Calu3 (cell line): ENCODE measurements around the gene RPP25L. TPM values are rescaled to one million over a fixed set of nuclear protein-coding genes. Genes with fewer than 3 reads are reported as not detected.

ENCODE experiments used
- BruUV-seq: library from RNA; stranded (reverse); fragments of 400-500 nt; replicated peaks from 2 replicates; lab custom pipeline; 2021; lab: Mats Ljungman, UMichigan
- CTCF ChIA-PET: fragments of 300-600 bp; sonication (Branson Sonifier 250); formaldehyde crosslinking; loops from one replicate; lab custom pipeline; 2022; ENCODE audit warnings: antibody characterized with exemption; lab: Charles Lee
- DNase-seq: peaks from one replicate; pipeline ENCODE4 v3.0.0; 2022
- H3K27ac Mint-ChIP-seq: one replicate; pipeline ENCODE4 v1.8.0; 2022; ENCODE audit warnings: mixed read lengths; ENCODE audit not compliant: unreplicated experiment
- H3K27me3 Mint-ChIP-seq: one replicate; pipeline ENCODE4 v1.8.0; 2022; ENCODE audit warnings: mixed read lengths; ENCODE audit not compliant: unreplicated experiment
- H3K36me3 Mint-ChIP-seq: one replicate; pipeline ENCODE4 v1.8.0; 2022; ENCODE audit warnings: mild to moderate bottlenecking, moderate library complexity, mixed read lengths; ENCODE audit not compliant: insufficient read depth, unreplicated experiment
- H3K4me1 Mint-ChIP-seq: one replicate; pipeline ENCODE4 v1.8.0; 2022; ENCODE audit warnings: mild to moderate bottlenecking, low read depth, mixed read lengths; ENCODE audit not compliant: unreplicated experiment
- H3K4me3 Mint-ChIP-seq: one replicate; pipeline ENCODE4 v1.8.0; 2022; ENCODE audit warnings: mild to moderate bottlenecking, low read depth, moderate library complexity, mixed read lengths; ENCODE audit not compliant: unreplicated experiment
- H3K9me3 Mint-ChIP-seq: one replicate; pipeline ENCODE4 v1.8.0; 2022; ENCODE audit warnings: low read depth, mixed read lengths; ENCODE audit not compliant: unreplicated experiment
- intact Hi-C: fragments of 100-400 bp; cut with micrococcal nuclease; formaldehyde crosslinking; loops from one replicate; pipeline ENCODE4 v1.10.0; 2022; ENCODE audit not compliant: unreplicated experiment
- total RNA-seq: library from RNA; stranded (reverse); gene quantifications from 2 replicates; pipeline ENCODE4 v1.2.3, GENCODE V29; 2022
- TF ChIP-seq, protein P1 (sequence below): fragments of 200-600 bp; IDR thresholded peaks from one replicate; pipeline ENCODE4 v1.8.0; 2022; ENCODE audit warnings: antibody characterized with exemption; ENCODE audit not compliant: unreplicated experiment

Gene RPP25L
- total RNA-seq, 1 experiment from 2014 or later = 17.6 TPM

DNA sequence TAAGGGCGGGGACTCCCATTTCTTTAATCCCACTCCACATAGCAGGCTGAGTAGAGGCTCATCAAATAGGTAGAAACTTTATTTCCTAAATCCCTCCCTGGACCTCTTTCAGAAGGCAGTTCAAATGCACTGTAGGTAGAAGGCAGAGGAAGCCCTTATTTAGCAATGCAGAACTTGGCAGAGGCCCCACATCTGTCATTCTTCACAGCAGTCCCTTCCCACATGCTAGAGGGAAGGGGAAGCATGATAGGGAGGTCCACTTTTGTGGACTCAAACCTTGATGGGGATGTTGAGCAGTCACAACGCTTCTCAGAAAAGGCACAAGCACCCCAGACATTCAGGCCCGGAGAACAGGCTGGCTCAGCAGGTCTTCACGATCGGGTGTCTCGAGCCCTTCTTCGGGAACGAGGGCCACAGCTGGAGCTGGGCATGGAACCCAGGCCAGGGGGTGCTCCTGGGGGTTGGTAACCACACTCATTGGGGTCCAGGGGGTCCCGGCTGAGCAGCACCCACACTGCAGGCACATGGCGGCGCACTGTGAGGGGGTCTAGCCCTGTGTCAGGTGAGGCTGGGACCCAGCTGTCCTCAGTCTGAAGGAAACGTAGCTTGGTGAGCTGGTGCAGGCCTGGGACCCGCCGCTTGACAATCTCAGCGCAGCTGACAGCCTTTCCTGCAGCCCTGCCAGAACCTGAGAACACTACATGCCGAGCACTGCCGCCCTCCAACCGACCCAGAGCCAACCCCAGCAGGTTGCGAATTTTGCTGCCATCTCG lies 1.3 kb downstream of the RPP25L start:
- DNase-seq = no peak
- Mint-ChIP-seq H3K4me1 (no peaks in the 10 kb centered on the region), H3K4me3 (peak overlapping the region; percentile 86), H3K27ac (no peak overlapping the region), H3K36me3 (peaks cover 16% of the 10 kb centered on the region), H3K27me3 (no peaks in the 10 kb centered on the region), H3K9me3 (no peaks in the 10 kb centered on the region)
- no TSS peak for BruUV-seq
- CTCF ChIA-PET = no interaction called here
- intact Hi-C loops = no loop called here
- TF ChIP-seq, protein P1, sequence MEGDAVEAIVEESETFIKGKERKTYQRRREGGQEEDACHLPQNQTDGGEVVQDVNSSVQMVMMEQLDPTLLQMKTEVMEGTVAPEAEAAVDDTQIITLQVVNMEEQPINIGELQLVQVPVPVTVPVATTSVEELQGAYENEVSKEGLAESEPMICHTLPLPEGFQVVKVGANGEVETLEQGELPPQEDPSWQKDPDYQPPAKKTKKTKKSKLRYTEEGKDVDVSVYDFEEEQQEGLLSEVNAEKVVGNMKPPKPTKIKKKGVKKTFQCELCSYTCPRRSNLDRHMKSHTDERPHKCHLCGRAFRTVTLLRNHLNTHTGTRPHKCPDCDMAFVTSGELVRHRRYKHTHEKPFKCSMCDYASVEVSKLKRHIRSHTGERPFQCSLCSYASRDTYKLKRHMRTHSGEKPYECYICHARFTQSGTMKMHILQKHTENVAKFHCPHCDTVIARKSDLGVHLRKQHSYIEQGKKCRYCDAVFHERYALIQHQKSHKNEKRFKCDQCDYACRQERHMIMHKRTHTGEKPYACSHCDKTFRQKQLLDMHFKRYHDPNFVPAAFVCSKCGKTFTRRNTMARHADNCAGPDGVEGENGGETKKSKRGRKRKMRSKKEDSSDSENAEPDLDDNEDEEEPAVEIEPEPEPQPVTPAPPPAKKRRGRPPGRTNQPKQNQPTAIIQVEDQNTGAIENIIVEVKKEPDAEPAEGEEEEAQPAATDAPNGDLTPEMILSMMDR = no peak

DNA sequence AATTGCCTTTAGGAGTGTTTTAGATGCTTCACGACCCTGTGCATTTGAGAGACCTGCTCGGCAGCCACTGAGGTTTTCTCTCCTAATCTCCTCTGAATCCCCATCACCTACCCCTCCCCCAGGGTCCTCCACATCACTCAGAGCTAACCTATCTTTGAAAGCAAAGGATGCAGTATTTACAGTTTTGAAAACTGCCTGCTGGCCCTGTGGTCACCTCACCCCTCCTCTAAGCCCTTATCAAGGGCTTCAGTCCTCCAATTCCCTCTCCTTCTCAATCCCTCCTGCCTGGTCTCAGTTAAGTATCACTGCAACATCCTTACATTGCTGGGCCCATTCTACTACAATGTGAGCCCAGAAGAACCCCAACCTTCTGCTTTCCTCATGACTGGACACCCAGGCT lies 4.6 kb downstream of the RPP25L start:
- H3K27me3 Mint-ChIP-seq = peaks cover 13% of the 10 kb centered on the region
- TF ChIP-seq, protein P1 = no peak
- no peak for DNase-seq
- H3K9me3 Mint-ChIP-seq = no peaks in the 10 kb centered on the region
- no peak overlapping the region for H3K27ac Mint-ChIP-seq
- BruUV-seq = no TSS peak
- CTCF ChIA-PET = no interaction called here
- H3K4me3 Mint-ChIP-seq = no peak overlapping the region
- intact Hi-C loops = no loop called here
- no peaks in the 10 kb centered on the region for H3K4me1 Mint-ChIP-seq
- H3K36me3 Mint-ChIP-seq = peaks cover 11% of the 10 kb centered on the region

DNA sequence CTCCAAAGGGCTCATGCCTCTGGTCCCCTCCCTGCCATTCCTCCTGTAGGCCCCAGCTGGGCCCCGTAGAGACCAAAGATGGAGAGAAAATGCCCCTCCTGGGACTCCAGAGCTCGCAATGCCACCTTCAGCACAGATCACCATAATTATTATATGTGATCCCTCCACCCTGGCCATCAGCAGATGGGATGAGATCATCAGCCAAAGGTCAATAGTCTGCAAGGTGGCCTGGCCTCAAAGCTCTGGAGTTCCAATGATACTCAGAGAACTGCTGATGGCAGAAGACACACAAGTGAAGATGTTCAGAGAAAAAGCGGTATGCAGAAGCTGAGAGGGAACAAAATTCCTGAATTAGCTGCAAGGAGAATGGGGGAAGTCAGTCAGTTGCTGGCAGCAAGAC lies 5.0 kb downstream of the RPP25L start:
- BruUV-seq = no TSS peak
- no peak for DNase-seq
- peaks cover 7% of the 10 kb centered on the region for H3K36me3 Mint-ChIP-seq
- no peaks in the 10 kb centered on the region for H3K9me3 Mint-ChIP-seq
- TF ChIP-seq, protein P1 = no peak
- no peaks in the 10 kb centered on the region for H3K4me1 Mint-ChIP-seq
- CTCF ChIA-PET = interaction anchor here (0.8 kb wide), 1 partner anchor 30 kb away, joined by 3 read pairs; no protein-coding TSS in a partner anchor
- intact Hi-C loops = no loop called here
- H3K4me3 Mint-ChIP-seq = no peak overlapping the region
- no peak overlapping the region for H3K27ac Mint-ChIP-seq
- peaks cover 17% of the 10 kb centered on the region for H3K27me3 Mint-ChIP-seq

DNA sequence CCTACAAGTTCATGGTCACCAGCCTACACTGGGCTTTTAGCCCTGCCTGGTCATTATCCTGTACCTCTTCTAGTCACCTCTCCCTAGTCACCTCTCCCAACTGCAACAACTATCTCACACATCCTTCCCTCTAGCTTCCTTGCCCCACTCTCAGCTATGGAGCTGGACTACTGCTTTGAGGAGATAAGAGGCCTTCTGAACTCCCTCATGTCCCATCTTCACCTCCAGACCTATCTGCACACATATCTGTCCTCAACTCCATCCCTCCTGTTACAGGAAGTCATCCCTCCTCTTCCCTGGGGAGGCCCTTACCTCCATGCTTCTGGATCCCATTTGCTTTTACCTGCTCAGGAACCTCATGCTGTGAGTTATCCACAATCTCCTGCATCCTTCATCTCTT lies 5.7 kb downstream of the RPP25L start:
- no peaks in the 10 kb centered on the region for H3K4me1 Mint-ChIP-seq
- no peak overlapping the region for H3K4me3 Mint-ChIP-seq
- CTCF ChIA-PET = interaction anchor here (0.8 to 1.0 kb wide), 2 partner anchors 14 to 31 kb away, joined by 3 read pairs; no protein-coding TSS in a partner anchor
- H3K9me3 Mint-ChIP-seq = no peaks in the 10 kb centered on the region
- TF ChIP-seq, protein P1 = no peak
- BruUV-seq = no TSS peak
- no peak overlapping the region for H3K27ac Mint-ChIP-seq
- no peaks in the 10 kb centered on the region for H3K36me3 Mint-ChIP-seq
- no peak for DNase-seq
- peaks cover 24% of the 10 kb centered on the region for H3K27me3 Mint-ChIP-seq
- intact Hi-C loops = no loop called here
